PC-3 (cell line): ENCODE data around the gene SOD1.
"Not testable (repeated sequence)": the region's sequence is repeated elsewhere in the genome, so short reads cannot be mapped to it uniquely, and the experiment has no call there.

Experiments
- EZH2 ChIP-seq: fragments of 300-600 bp; sonication (generic); IDR thresholded peaks from one replicate; pipeline ENCODE4 v1.6.1; 2017; ENCODE audit warnings: antibody characterized with exemption, mild to moderate bottlenecking, low read length; ENCODE audit not compliant: unreplicated experiment
- TF ChIP-seq, protein P1 (sequence below): fragments of 300-600 bp; sonication (generic); conservative IDR thresholded peaks from 2 replicates; pipeline ENCODE4 v1.5.1; 2017; ENCODE audit warnings: antibody characterized with exemption, low read depth, mild to moderate bottlenecking, low read length

DNA sequence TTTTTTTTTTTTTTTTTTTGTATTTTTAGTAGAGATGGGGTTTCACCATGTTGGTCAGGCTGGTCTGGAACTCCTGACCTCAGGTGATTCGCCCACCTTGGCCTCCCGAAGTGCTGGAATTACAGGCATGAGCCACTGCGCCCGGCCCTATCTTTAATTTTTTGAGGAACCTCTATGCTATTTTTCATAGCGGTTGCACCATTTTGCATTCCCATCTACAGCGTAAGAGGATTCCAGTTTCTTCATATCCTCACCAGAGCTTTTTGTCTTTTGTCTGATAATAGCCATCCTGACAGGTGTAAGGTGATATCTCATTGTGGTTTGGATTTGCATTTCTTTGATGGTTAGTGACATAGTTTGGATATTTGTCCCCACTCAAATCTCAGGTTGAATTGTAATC, 27.6 kb upstream of the SOD1 start:
- TF ChIP-seq, protein P1, sequence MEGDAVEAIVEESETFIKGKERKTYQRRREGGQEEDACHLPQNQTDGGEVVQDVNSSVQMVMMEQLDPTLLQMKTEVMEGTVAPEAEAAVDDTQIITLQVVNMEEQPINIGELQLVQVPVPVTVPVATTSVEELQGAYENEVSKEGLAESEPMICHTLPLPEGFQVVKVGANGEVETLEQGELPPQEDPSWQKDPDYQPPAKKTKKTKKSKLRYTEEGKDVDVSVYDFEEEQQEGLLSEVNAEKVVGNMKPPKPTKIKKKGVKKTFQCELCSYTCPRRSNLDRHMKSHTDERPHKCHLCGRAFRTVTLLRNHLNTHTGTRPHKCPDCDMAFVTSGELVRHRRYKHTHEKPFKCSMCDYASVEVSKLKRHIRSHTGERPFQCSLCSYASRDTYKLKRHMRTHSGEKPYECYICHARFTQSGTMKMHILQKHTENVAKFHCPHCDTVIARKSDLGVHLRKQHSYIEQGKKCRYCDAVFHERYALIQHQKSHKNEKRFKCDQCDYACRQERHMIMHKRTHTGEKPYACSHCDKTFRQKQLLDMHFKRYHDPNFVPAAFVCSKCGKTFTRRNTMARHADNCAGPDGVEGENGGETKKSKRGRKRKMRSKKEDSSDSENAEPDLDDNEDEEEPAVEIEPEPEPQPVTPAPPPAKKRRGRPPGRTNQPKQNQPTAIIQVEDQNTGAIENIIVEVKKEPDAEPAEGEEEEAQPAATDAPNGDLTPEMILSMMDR, result not testable (repeated sequence)
- TF ChIP-seq EZH2, result not testable (repeated sequence)
